Measurements from ENCODE around the gene NAA38.

NAA38 gene

DNA sequence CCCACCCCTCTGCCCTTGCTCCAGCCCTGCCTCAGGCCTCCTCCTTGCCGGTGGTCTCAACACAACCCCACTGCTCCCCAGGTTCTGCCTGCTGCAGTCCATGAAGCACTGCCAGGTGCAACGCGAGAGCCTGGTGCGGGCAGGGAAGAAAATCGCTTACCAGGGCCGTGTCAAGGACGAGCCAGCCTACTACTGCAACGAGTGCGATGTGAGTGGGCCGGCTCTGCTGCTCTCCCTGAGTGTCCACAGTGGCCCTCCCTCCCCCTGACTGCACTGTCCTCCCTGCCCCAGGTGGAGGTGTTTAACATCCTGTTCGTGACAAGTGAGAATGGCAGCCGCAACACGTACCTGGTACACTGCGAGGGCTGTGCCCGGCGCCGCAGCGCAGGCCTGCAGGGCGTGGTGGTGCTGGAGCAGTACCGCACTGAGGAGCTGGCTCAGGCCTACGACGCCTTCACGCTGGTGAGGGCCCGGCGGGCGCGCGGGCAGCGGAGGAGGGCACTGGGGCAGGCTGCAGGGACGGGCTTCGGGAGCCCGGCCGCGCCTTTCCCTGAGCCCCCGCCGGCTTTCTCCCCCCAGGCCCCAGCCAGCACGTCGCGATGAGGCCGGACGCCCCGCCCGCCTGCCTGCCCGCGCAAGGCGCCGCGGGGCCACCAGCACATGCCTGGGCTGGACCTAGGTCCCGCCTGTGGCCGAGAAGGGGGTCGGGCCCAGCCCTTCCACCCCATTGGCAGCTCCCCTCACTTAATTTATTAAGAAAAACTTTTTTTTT, 4.3 kb downstream of the NAA38 start:
- DNase-seq (ENCODE audit: low read depth), result no peak

DNA sequence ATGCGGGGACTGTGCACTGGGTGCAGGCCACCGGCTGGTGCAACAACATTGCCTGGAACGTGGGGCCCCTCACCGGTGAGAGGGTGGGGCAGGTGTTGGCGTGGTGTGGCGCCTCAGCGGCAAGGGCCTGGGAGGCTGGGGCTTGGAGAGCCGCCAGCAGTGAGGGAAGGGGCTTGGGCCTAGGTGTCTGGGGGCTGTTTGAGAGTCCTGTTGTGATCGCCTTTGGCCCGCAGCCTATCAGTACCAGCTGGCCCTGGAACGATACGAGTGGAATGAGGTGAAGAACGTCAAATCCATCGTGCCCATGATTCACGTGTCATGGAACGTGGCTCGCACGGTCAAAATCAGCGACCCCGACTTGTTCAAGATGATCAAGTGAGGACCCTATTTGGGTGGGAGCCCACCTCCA, 5.1 kb downstream of the NAA38 start:
- DNase-seq (ENCODE audit: low read depth), result peak; percentile 10

DNA sequence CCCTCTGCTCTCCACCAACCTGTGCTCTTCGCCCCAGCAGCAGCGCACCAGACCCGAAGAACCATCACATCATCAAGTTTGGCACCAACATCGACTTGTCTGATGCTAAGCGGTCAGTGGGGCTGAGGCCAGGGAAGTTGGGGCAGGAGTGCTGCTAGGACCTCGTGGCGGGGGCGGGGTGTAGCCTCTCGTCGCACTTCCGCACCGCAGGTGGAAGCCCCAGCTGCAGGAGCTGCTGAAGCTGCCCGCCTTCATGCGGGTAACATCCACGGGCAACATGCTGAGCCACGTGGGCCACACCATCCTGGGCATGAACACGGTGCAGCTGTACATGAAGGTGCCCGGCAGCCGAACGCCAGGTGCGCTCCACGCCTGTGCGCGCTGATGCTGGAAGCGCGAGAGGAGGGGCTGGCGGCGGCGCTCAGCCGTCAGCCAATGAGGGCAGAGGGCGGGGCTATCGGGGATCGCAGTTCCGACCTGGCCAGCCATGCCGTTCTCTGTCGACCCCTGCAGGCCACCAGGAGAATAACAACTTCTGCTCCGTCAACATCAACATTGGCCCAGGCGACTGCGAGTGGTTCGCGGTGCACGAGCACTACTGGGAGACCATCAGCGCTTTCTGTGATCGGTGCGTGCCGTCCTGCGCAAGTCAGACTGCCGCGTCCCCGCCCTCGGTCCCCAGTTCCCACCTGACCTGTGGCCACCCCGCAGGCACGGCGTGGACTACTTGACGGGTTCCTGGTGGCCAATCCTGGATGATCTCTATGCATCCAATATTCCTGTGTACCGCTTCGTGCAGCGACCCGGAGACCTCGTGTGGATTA, 5.7 kb downstream of the NAA38 start:
- peak; percentile 81 for DNase-seq (ENCODE audit: low read depth)

DNA sequence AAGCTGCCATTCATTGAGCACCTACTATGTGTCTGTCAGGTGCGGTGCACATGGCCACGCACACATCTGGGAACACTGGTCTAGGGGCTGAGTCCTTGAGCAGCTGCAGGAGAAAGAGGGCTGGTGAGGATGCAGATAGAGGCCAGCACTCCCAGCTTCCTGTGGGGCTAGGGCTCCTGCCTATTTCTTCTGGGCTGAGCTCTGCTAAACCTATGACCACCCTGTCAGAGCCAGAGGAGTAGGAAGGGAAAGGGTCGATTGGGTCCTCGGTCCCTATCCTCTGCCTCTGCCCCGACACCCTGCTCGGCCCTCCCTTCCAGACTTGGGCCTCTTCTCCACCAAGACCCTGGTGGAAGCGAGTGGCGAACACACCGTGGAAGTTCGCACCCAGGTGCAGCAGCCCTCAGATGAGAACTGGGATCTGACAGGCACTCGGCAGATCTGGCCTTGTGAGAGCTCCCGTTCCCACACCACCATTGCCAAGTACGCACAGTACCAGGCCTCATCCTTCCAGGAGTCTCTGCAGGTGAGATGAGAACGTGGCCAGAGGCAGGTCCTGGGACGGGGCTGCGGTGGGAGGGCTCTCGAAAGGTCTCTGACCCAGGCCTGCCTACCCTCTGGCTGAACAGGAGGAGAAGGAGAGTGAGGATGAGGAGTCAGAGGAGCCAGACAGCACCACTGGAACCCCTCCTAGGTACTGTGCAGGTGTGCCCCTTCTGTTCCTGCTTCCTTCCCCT, 6.5 kb downstream of the NAA38 start:
- no peak for DNase-seq (ENCODE audit: low read depth)

DNA sequence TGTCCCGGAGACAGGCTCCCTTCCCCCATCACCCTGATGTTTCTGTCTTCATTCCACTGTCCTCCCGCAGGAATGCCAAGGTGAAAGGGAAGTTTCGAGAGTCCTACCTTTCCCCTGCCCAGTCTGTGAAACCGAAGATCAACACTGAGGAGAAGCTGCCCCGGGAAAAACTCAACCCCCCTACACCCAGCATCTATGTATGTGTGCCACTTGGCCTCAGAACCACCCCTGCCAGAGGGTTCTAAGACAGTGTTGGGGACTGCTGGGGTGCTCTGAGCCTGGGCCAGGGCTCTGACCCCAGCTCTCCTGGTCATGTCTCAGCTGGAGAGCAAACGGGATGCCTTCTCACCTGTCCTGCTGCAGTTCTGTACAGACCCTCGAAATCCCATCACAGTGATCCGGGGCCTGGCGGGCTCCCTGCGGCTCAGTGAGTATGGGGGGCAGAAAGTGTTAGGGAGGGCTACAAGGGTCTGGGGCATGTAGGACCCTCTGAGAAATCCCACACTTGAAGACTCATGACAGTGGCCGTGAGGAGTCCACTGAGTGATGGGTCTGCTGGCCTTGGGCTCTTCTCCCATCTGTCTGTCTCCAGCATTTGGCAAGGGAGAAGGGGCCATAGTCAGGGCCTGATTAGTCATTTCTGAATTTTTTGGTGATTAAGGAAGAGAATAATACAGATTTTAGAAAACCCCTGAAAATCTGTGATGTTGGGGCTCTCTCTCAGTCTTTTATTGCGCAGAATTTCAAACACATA, 7.4 kb downstream of the NAA38 start:
- no peak for DNase-seq (ENCODE audit: low read depth)

DNA sequence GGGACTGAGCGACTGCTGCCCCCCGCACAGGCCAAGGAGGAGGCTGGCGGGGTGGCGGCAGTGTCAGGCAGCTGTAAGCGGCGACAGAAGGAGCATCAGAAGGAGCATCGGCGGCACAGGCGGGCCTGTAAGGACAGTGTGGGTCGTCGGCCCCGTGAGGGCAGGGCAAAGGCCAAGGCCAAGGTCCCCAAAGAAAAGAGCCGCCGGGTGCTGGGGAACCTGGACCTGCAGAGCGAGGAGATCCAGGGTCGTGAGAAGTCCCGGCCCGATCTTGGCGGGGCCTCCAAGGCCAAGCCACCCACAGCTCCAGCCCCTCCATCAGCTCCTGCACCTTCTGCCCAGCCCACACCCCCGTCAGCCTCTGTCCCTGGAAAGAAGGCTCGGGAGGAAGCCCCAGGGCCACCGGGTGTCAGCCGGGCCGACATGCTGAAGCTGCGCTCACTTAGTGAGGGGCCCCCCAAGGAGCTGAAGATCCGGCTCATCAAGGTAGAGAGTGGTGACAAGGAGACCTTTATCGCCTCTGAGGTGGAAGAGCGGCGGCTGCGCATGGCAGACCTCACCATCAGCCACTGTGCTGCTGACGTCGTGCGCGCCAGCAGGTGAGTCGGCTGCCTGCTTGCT, 8.1 kb downstream of the NAA38 start:
- DNase-seq (ENCODE audit: low read depth), result no peak

DNA sequence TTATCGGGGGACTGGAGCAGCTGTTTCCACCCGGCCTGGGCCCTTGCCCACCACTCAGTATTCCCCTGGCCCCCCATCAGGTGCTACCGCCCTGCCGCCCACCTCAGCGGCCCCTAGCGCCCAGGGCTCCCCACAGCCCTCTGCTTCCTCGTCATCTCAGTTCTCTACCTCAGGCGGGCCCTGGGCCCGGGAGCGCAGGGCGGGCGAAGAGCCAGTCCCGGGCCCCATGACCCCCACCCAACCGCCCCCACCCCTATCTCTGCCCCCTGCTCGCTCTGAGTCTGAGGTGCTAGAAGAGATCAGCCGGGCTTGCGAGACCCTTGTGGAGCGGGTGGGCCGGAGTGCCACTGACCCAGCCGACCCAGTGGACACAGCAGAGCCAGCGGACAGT, 8.6 kb downstream of the NAA38 start:
- no peak for DNase-seq (ENCODE audit: low read depth)

DNA sequence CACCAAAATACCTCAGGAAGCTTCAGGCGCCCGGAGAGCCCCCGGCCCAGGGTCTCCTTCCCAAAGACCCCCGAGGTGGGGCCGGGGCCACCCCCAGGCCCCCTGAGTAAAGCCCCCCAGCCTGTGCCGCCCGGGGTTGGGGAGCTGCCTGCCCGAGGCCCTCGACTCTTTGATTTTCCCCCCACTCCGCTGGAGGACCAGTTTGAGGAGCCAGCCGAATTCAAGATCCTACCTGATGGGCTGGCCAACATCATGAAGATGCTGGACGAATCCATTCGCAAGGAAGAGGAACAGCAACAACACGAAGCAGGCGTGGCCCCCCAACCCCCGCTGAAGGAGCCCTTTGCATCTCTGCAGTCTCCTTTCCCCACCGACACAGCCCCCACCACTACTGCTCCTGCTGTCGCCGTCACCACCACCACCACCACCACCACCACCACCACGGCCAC, 9.2 kb downstream of the NAA38 start:
- no peak for DNase-seq (ENCODE audit: low read depth)

DNA sequence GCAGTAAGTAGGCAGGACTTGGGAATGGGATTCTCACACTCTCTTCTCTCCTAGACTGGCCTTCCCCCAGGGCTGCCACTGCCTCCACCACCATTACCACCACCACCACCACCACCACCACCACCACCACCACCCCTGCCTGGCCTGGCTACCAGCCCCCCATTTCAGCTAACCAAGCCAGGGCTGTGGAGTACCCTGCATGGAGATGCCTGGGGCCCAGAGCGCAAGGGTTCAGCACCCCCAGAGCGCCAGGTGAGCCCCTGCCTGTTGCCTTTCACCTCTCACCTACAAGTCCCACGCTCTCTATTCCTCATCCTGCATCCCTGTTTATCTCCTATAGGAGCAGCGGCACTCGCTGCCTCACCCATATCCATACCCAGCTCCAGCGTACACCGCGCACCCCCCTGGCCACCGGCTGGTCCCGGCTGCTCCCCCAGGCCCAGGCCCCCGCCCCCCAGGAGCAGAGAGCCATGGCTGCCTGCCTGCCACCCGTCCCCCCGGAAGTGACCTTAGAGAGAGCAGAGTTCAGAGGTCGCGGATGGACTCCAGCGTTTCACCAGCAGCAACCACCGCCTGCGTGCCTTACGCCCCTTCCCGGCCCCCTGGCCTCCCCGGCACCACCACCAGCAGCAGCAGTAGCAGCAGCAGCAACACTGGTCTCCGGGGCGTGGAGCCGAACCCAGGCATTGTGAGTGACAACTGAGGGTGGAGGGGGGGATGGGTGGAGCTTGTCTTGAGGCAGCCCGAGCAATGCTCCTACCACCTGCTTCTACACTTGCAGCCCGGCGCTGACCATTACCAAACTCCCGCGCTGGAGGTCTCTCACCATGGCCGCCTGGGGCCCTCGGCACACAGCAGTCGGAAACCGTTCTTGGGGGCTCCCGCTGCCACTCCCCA, 10.3 kb downstream of the NAA38 start:
- DNase-seq (ENCODE audit: low read depth), result no peak

DNA sequence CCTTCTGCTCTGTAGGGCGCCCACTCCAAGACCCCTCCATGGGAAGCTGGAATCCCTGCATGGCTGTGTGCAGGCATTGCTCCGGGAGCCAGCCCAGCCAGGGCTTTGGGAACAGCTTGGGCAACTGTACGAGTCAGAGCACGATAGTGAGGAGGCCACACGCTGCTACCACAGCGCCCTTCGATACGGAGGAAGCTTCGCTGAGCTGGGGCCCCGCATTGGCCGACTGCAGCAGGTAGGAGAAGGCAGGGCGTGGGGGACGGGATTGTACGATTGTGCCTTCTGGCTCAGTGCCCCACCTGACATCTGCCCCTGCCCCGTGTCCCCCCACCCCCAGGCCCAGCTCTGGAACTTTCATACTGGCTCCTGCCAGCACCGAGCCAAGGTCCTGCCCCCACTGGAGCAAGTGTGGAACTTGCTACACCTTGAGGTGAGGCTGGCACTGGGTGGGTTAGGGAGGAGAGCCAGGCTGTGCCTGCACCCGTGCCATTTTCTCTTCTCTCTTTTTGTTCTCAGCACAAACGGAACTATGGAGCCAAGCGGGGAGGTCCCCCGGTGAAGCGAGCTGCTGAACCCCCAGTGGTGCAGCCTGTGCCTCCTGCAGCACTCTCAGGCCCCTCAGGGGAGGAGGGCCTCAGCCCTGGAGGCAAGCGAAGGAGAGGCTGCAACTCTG, 11.2 kb downstream of the NAA38 start:
- no peak for DNase-seq (ENCODE audit: low read depth)

DNA sequence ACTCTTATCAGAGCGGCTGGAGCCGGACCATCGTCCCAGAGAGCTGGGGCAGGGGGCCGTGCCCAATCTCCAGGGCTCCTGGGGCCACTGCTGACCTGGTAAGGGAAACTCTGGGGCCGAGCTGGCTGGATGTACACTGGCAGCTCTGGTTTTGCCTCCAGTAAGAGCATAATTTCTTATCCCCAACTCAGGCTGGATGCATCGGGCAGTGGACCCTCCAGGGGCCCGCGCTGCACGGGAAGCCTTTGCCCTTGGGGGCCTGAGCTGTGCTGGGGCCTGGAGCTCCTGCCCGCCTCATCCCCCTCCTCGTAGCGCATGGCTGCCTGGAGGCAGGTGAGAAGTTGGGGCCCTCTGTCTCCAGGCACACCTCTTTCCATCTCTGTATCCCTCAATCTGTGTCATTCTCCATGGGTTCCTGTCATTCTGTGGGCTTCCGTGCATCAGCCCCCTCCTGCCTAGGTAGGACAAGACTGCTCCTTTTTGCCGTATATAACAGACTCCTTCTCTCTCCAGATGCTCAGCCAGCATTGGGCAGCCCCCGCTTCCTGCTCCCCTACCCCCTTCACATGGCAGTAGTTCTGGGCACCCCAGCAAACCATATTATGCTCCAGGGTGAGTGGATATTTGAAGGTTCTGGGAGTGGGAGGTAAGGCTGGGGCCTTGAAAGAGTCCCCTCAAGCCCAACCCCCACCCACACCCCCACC, 11.8 kb downstream of the NAA38 start:
- no peak for DNase-seq (ENCODE audit: low read depth)

DNA sequence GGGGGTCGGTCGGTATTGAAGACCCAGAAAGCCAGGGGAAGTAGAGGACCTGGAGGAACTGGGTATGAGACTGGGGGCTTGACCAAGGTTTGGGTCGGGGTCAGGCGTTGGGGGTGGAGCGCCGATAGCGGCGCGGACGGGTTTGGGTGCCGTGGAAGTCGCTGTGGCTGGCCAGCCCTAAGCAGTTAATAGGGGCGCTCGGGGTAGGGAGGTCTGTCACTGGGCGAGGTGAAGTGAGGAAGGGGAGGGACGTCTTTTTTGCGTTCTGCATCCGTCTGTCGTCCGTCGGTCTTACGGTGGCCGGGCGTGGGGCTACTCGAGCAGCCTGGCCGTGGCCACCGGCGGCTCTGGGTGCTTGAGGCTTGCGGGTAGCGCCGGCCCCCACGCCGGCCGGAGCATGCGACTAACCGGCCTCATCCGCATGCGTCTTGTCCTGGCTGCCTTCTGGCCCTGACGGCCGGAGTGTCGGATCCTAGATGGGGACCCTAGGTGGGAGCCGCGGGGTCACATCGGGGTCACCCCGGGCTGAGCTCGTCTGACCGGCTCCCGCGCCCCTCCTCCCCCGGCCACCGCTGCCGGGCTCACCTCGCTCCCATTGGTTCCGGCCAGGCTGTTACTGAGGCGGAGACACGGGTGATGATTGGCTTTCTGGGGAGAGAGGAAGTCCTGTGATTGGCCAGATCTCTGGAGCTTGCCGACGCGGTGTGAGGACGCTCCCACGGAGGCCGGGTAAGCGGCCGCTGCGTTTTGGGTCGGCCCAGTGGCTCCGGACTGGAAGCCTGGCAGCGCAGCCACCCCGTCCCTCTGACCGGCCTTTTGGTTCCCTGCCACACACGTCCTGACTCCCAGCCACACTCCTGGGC, 12.8 kb downstream of the NAA38 start:
- DNase-seq (ENCODE audit: low read depth), result peak; percentile 72

DNA sequence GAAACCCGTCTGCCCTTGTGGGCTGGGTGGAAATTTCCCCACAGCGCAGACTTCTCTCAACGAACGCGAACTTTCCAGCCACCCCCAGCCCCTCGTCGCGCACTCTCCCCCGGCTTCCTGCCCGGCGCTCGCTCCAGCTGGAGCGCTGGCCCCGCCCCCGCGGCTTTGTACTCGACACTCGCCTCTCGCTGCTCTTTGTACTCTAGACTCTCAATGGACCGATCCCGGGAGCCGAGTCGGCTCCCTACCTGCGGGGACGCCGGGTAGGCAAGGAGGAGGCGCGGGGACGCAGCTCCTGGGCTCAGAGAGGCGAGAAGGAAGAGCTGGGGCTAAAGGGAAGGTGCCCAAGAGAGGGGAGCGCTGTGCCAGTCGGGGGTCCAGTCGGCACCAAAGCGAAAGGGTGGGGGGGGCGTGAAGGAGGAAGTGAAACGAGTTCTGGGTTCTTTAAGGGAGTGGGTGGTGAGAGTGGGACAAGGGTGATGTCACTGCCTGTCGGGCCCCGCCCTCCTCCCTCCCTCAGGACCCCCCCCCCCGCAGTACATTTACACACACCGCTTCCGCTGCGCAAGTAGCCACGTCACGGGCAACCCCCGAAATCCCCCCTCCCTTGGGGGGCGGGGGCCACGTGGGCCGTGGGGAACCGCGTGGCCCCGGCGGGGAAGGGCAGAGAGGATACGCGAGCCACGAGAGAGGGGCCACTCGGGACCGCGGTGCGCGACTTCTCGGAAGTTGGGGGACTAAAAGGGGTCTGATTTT, 13.6 kb downstream of the NAA38 start:
- peak; percentile 94 for DNase-seq (ENCODE audit: low read depth)

DNA sequence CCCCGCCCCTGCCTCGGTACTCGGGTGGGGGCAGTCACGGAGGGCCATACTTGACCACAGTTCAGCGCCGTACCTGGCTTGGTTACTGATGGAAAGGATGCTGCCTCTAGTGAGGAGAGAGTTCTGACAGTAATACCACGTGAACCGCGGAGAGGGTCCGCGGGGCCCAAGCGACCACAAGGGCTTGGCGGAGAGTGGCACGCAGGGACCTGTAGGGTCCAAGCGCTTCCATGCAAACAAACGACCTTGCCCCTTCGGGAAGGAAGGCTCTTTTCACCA, 14.2 kb downstream of the NAA38 start:
- DNase-seq (ENCODE audit: low read depth), result no peak

DNA sequence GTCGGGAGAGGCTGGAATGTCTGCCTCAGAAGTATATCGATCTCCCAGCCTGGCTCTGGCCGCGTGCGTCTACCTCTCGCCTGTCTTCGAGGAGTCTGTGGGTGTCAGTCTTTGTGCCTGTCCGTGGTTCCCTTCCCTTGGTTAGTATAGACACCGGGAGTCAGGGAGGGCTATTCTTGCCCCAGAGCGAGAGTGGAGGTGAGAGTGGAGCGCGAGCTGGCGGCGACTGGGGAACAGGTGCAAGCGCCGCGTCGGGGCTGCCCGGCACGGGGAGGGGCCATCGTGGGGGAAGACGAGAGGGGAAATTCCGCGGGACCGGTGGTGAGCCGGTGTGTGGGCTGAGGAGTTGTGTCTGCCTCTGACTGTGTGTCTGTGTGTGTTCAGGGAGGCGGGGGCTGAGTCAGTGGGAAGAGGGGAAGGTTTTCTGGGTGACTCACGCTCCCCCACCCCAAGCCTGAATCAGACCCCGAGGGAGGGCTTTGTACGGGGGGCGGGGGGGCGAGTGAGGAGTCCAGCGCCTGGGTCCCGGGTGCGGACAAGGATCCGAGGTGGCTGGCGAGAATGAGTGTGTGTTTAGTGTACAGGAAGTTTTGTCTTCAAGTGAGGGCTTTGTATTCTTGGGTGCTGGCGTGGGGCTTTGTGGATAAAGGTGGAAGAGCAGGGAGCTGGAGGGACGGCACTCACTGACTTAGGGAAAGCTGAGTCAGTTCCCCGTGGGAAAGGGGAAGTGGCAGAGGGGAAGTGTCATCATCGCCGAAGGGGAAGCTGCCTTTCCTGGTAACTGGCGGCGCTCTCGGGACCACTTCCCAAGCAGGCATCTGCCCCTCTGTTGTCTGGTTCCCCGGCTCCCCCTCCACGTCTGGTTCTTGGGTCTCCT, 14.7 kb downstream of the NAA38 start:
- DNase-seq (ENCODE audit: low read depth), result peak; percentile 97

DNA sequence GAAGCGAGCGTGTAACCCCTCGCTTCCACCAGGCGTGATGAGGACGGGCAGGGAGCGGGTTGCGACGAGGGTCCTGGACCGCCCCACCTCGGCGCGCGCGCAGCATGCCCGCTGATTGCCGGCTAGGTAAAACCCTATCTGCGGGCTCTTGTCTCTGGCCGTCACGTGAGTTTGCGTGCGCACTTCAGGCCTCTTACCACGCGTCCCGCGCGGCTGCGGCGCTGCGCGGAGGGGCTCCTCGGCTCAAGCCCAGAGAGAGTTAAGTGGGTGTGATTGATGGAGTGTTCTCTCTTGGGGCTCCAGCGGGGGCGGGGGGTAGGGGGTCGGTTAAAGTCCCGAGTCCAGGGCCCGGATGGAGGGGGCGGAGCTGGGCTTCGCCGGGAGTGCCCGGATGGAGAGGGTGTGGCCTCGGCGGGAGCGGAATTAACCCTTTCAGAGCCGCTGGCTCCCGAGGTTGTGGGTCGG, 15.4 kb downstream of the NAA38 start:
- peak; percentile 85 for DNase-seq (ENCODE audit: low read depth)

All from stimulated activated CD8-positive, alpha-beta memory T cell treated with anti-CD3 and anti-CD28 coated beads, Interleukin-12 subunit alpha, Interleukin-12 subunit beta, amount 100 ng/mL, for 4 hours (primary cell).